Left lung (tissue), 14 donors: ENCODE measurements around the gene MAD2L1. TPM values are rescaled to one million over a fixed set of nuclear protein-coding genes. Genes with fewer than 3 reads are reported as not detected.
A peak's percentile ranks its signal among the peaks of the same experiment; 100 is the strongest.

Experiments
- ATAC-seq: fragments of 200-7000 bp; cut with Tn5 transposase; one replicate; pipeline ENCODE4 v1.9.1; 2020; ENCODE audit warnings: moderate library complexity
- DNase-seq, 4 donors: peaks; one replicate each; pipeline ENCODE4 v3.0.0-alpha.2; 2013 to 2020
- H3K27ac ChIP-seq, 2 donors: fragments of 200-600 bp; sonication (generic) in 1 of 2; one replicate each; pipeline versions ENCODE4 v1.5.0 to v1.8.0; 2020 to 2021
- H3K27me3 ChIP-seq, 2 donors: fragments of 200-600 bp; sonication (generic) in 1 of 2; one replicate each; pipeline versions ENCODE4 v1.5.0 to v1.8.0; 2020 to 2021
- H3K36me3 ChIP-seq, 2 donors: fragments of 200-600 bp; sonication (generic) in 1 of 2; one replicate each; pipeline versions ENCODE4 v1.5.0 to v1.8.0; 2020 to 2021
- H3K4me1 ChIP-seq, 2 donors: fragments of 200-600 bp; one replicate each; pipeline ENCODE4 v1.8.0; 2021
- H3K4me3 ChIP-seq, 2 donors: fragments of 200-600 bp; sonication (generic) in 1 of 2; one replicate each; pipeline versions ENCODE4 v1.5.0 to v1.8.0; 2020 to 2021; ENCODE audit warnings: mild to moderate bottlenecking in 1 of 2
- H3K9me3 ChIP-seq, 2 donors: fragments of 200-600 bp; sonication (generic) in 1 of 2; one replicate each; pipeline versions ENCODE4 v1.5.0 to v1.8.0; 2020 to 2021
- intact Hi-C, 2 donors: fragments of 100-400 bp; cut with DNase I; formaldehyde crosslinking; loops; one replicate each; pipeline versions ENCODE4 v1.11.2 to v1.14.2; 2022
- long read RNA-seq, 12 donors: library from polyadenylated mRNA in 2 of 12; unstranded in 2 of 12; transcript quantifications; one replicate each; pipeline ENCODE4 v2.0.0 and lab custom pipeline, GENCODE V29; 2019 to 2026
- polyA plus RNA-seq, 6 donors: library from polyadenylated mRNA; unstranded; fragments of 120-200 nt; gene quantifications; one replicate each; pipeline ENCODE4 v1.2.1, GENCODE V29; 2013; ENCODE audit not compliant: insufficient read length in 6 of 6
- total RNA-seq, 2 donors: library from RNA; stranded (reverse); fragmentation: NEBNext Ultra II Directional; extraction: Animal tissue kit (Norgen Biotek cat#: 25700); gene quantifications; one replicate each; pipeline ENCODE4 v1.2.1, GENCODE V29; 2021
- TF ChIP-seq, protein P1 (sequence below), 2 donors: fragments of 200-600 bp; sonication (generic) in 1 of 2; IDR thresholded peaks; one replicate each; pipeline versions ENCODE4 v1.5.0 to v1.8.0; 2021; ENCODE audit warnings: antibody characterized with exemption in 2 of 2
- donor health status: DM: no; HTN: yes; CAD: no.
- donor health status: DM: no; HTN: no; CAD: no.

MAD2L1 gene
- 1 to 10 TPM; 6.0 to 9.0 TPM for total RNA-seq
- polyA plus RNA-seq: 10 to 100 TPM; 30.1 to 69.5 (median 45.3) TPM
- long read RNA-seq, donor 1, full-length matches to known transcripts: 36 of 36 reads
- long read RNA-seq, donor 1, partial matches to known transcripts: 0 of 36 reads
- long read RNA-seq, donor 1, other reads (novel, unspliced or antisense): 0 of 36 reads
- long read RNA-seq, donor 2, full-length matches to known transcripts: 52 of 58 reads
- long read RNA-seq, donor 2, partial matches to known transcripts: 6 of 58 reads
- long read RNA-seq, donor 2, other reads (novel, unspliced or antisense): 0 of 58 reads
- long read RNA-seq, donor 3, full-length matches to known transcripts: 37 of 37 reads
- long read RNA-seq, donor 3, partial matches to known transcripts: 0 of 37 reads
- long read RNA-seq, donor 3, other reads (novel, unspliced or antisense): 0 of 37 reads
- long read RNA-seq, donor 4, full-length matches to known transcripts: 11 of 11 reads
- long read RNA-seq, donor 4, partial matches to known transcripts: 0 of 11 reads
- long read RNA-seq, donor 4, other reads (novel, unspliced or antisense): 0 of 11 reads
- long read RNA-seq, donor 5, full-length matches to known transcripts: 32 of 32 reads
- long read RNA-seq, donor 5, partial matches to known transcripts: 0 of 32 reads
- long read RNA-seq, donor 5, other reads (novel, unspliced or antisense): 0 of 32 reads
- long read RNA-seq, donor 6, full-length matches to known transcripts: 86 of 86 reads
- long read RNA-seq, donor 6, partial matches to known transcripts: 0 of 86 reads
- long read RNA-seq, donor 6, other reads (novel, unspliced or antisense): 0 of 86 reads
- long read RNA-seq, donor 7, full-length matches to known transcripts: 19 of 19 reads
- long read RNA-seq, donor 7, partial matches to known transcripts: 0 of 19 reads
- long read RNA-seq, donor 7, other reads (novel, unspliced or antisense): 0 of 19 reads
- long read RNA-seq, donor 8, full-length matches to known transcripts: 15 of 15 reads
- long read RNA-seq, donor 8, partial matches to known transcripts: 0 of 15 reads
- long read RNA-seq, donor 8, other reads (novel, unspliced or antisense): 0 of 15 reads
- long read RNA-seq, donor 9: 0 reads
- long read RNA-seq, donor 10, full-length matches to known transcripts: 1 of 1 reads
- long read RNA-seq, donor 10, partial matches to known transcripts: 0 of 1 reads
- long read RNA-seq, donor 10, other reads (novel, unspliced or antisense): 0 of 1 reads
- long read RNA-seq, donor 11, full-length matches to known transcripts: 15 of 15 reads
- long read RNA-seq, donor 11, partial matches to known transcripts: 0 of 15 reads
- long read RNA-seq, donor 11, other reads (novel, unspliced or antisense): 0 of 15 reads
- long read RNA-seq, donor 12, full-length matches to known transcripts: 22 of 22 reads
- long read RNA-seq, donor 12, partial matches to known transcripts: 0 of 22 reads
- long read RNA-seq, donor 12, other reads (novel, unspliced or antisense): 0 of 22 reads

- H3K27ac ChIP-seq: peak within 1 kb of the TSS; percentile 96 to 97
- peak; percentile 98 to 100 (median 100) for DNase-seq
- TF ChIP-seq, protein P1, sequence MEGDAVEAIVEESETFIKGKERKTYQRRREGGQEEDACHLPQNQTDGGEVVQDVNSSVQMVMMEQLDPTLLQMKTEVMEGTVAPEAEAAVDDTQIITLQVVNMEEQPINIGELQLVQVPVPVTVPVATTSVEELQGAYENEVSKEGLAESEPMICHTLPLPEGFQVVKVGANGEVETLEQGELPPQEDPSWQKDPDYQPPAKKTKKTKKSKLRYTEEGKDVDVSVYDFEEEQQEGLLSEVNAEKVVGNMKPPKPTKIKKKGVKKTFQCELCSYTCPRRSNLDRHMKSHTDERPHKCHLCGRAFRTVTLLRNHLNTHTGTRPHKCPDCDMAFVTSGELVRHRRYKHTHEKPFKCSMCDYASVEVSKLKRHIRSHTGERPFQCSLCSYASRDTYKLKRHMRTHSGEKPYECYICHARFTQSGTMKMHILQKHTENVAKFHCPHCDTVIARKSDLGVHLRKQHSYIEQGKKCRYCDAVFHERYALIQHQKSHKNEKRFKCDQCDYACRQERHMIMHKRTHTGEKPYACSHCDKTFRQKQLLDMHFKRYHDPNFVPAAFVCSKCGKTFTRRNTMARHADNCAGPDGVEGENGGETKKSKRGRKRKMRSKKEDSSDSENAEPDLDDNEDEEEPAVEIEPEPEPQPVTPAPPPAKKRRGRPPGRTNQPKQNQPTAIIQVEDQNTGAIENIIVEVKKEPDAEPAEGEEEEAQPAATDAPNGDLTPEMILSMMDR (IDR thresholded peaks at IDR 0.05): no peak
- H3K4me3 ChIP-seq: peak within 1 kb of the TSS; percentile 50 to 62
- H3K4me1 ChIP-seq: peaks cover 10 to 26% of the 10 kb centered on the region in 2 donors
- no peaks in the 10 kb centered on the region for H3K9me3 ChIP-seq
- no peaks in the 10 kb centered on the region for H3K36me3 ChIP-seq
- intact Hi-C loops: no loop called here
- ATAC-seq: peak; percentile 96
- H3K27me3 ChIP-seq: no peaks in the 10 kb centered on the region
Observed at GRCh38 chr4:120066517-120067340, at the start of gene MAD2L1. Gene MAD2L1, minus strand, starts transcription at chr4:120066848. Its CDS starts 114 bp downstream, at chr4:120066734.

DNA sequence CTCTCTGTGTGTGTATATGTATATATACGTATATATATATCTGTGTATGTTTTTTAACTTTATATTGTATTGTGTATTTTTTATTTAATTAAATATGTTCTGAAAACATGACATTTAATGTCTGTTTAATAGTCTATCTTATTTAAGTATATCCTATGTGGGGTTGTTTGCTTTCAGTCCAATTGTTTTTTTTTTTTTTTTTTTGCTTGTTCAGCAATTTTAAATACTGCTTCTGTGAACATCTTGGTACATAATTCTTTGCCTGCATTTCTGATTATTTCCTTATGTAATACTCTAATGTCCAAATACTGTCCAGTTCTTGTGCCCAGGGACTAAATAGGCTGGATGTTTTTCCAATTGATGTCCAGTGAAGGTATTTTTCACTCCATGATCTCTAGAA, 45.1 kb upstream of the MAD2L1 start:
- no peak for DNase-seq
- H3K27ac ChIP-seq: no peak overlapping the region
- TF ChIP-seq, protein P1 (IDR thresholded peaks at IDR 0.05): no peak
- H3K36me3 ChIP-seq: no peaks in the 10 kb centered on the region
- no peaks in the 10 kb centered on the region for H3K4me1 ChIP-seq
- no peaks in the 10 kb centered on the region for H3K27me3 ChIP-seq
- no peak overlapping the region for H3K4me3 ChIP-seq
- H3K9me3 ChIP-seq: no peaks in the 10 kb centered on the region
- intact Hi-C loops: no loop called here
- no peak for ATAC-seq

- TF ChIP-seq, protein P1 (IDR thresholded peaks at IDR 0.05): no peak
- intact Hi-C loops: no loop called here
- ATAC-seq (no peak), DNase-seq (peak in 1 of 4 donors; percentile 6)
- Histone ChIP-seq H3K4me1 (no peaks in the 10 kb centered on the region), H3K27ac (no peak overlapping the region), H3K4me3 (no peak overlapping the region), H3K27me3 (no peaks in the 10 kb centered on the region), H3K36me3 (no peaks in the 10 kb centered on the region), H3K9me3 (no peaks in the 10 kb centered on the region)
Observed at GRCh38 chr4:120109406-120109805, 42.8 kb upstream of the MAD2L1 start.

GRCh38 chr4:120105472-120105871, 38.8 kb upstream of the MAD2L1 start:
- Histone ChIP-seq H3K4me1 (no peaks in the 10 kb centered on the region), H3K27ac (no peak overlapping the region), H3K27me3 (no peaks in the 10 kb centered on the region), H3K36me3 (no peaks in the 10 kb centered on the region), H3K4me3 (no peak overlapping the region), H3K9me3 (no peaks in the 10 kb centered on the region)
- intact Hi-C loops: no loop called here
- no peak for DNase-seq
- TF ChIP-seq, protein P1 (IDR thresholded peaks at IDR 0.05): no peak
- no peak for ATAC-seq
